SK-N-SH (cell line): ENCODE data around the gene IDH3G. TPM values are rescaled to one million over a fixed set of nuclear protein-coding genes. Genes with fewer than 3 reads are reported as not detected.
"Not testable (repeated sequence)": the region's sequence is repeated elsewhere in the genome, so short reads cannot be mapped to it uniquely, and the experiment has no call there.

Experiments used
- CTCF ChIA-PET: fragments of 300-600, 350-600 bp; formaldehyde crosslinking; extraction: SDS; loops from one replicate; lab custom pipeline; 2021; lab: Yijun Ruan, JAX
- POLR2A ChIA-PET: fragments of 350-600 bp; sonication (Branson Sonifier 250); formaldehyde crosslinking; extraction: SDS; loops from one replicate; lab custom pipeline; 2020; ENCODE audit warnings: antibody characterized with exemption, inconsistent platforms; lab: Yijun Ruan, JAX
- DNase-seq: peaks from one replicate; pipeline ENCODE4 v3.0.0; 2012
- H2AFZ ChIP-seq: fragments of 200-600 bp; sonication (generic); 2 replicates; pipeline ENCODE4 v1.8.1; 2016; ENCODE audit warnings: antibody characterized with exemption, mild to moderate bottlenecking, low read depth
- H3F3A ChIP-seq: fragments of 200-600 bp; sonication (generic); replicated peaks from 2 replicates; pipeline ENCODE3; 2016; ENCODE audit warnings: antibody characterized with exemption, mild to moderate bottlenecking; ENCODE audit not compliant: insufficient read depth
- H3K27ac ChIP-seq, 2 experiments: fragments of 200-500 bp in 1 of 2; fragments of 200-600 bp in 1 of 2; sonication (Bioruptor generic) in 1 of 2; sonication (generic), shearing (Covaris generic) in 1 of 2; 2 replicates each; pipeline versions ENCODE4 v1.5.1 to v1.6.1; 2014 to 2016; ENCODE audit warnings: low read depth in 2 of 2, inconsistent platforms in 1 of 2, low read length in 1 of 2, mild to moderate bottlenecking in 1 of 2, mixed read lengths in 1 of 2
- H3K27me3 ChIP-seq: fragments of 200-600 bp; sonication (generic), shearing (Covaris generic); 2 replicates; pipeline ENCODE4 v1.6.1; 2016; ENCODE audit warnings: mixed run types; ENCODE audit not compliant: insufficient read depth
- H3K36me3 ChIP-seq, 2 experiments: fragments of 200-500 bp in 1 of 2; fragments of 200-600 bp in 1 of 2; sonication (Bioruptor generic) in 1 of 2; sonication (generic) in 1 of 2; replicated peaks in 1 of 2; 2 replicates each; pipeline versions ENCODE3 to v1.5.1; 2014 to 2016; ENCODE audit warnings: low read length in 1 of 2, mild to moderate bottlenecking in 1 of 2; ENCODE audit not compliant: insufficient read depth in 2 of 2, control insufficient read depth in 1 of 2
- H3K4me1 ChIP-seq, 2 experiments: fragments of 200-500 bp in 1 of 2; fragments of 200-600 bp in 1 of 2; sonication (Bioruptor generic) in 1 of 2; sonication (generic), shearing (Covaris generic) in 1 of 2; 2 replicates each; pipeline versions ENCODE4 v1.5.1 to v1.6.1; 2014 to 2016; ENCODE audit warnings: low read depth in 1 of 2, low read length in 1 of 2, mixed run types in 1 of 2; ENCODE audit not compliant: insufficient read depth in 2 of 2, control insufficient read depth in 1 of 2
- H3K4me2 ChIP-seq: fragments of 200-600 bp; sonication (generic), shearing (Covaris generic); 2 replicates; pipeline ENCODE4 v1.6.1; 2017; ENCODE audit warnings: mixed run types
- H3K4me3 ChIP-seq, 2 experiments: fragments of 200-500 bp in 1 of 2; fragments of 200-600 bp in 1 of 2; sonication (Bioruptor generic) in 1 of 2; sonication (generic), shearing (Covaris generic) in 1 of 2; 2 replicates each; pipeline versions ENCODE4 v1.5.1 to v1.8.1; 2014 to 2016; ENCODE audit warnings: low read depth in 2 of 2, inconsistent platforms in 1 of 2, low read length in 1 of 2, mild to moderate bottlenecking in 1 of 2, mixed read lengths in 1 of 2, moderate library complexity in 1 of 2
- H3K79me2 ChIP-seq: fragments of 200-600 bp; sonication (generic); 2 replicates; pipeline ENCODE4 v1.8.1; 2017; ENCODE audit warnings: mild to moderate bottlenecking; ENCODE audit not compliant: insufficient read depth
- H3K9ac ChIP-seq: fragments of 200-600 bp; sonication (generic); 2 replicates; pipeline ENCODE4 v1.6.1; 2017; ENCODE audit warnings: mixed run types
- H3K9me2 ChIP-seq: fragments of 200-600 bp; sonication (generic); 2 replicates; pipeline ENCODE4 v1.6.1; 2017; ENCODE audit warnings: mixed run types
- H3K9me3 ChIP-seq: fragments of 200-600 bp; sonication (generic); 2 replicates; pipeline ENCODE4 v1.6.1; 2017; ENCODE audit warnings: mixed run types, mild to moderate bottlenecking, moderate library complexity
- H4K20me1 ChIP-seq: fragments of 200-600 bp; sonication (generic); 2 replicates; pipeline ENCODE4 v1.6.1; 2017; ENCODE audit warnings: mild to moderate bottlenecking, mixed run types; ENCODE audit not compliant: insufficient read depth
- CHD2 ChIP-seq: fragments of 150-350 bp; IDR thresholded peaks from 2 replicates; pipeline ENCODE4 v1.6.1; 2018; ENCODE audit warnings: low read length; ENCODE audit not compliant: partially characterized antibody
- ELF1 ChIP-seq: IDR thresholded peaks from 2 replicates; pipeline ENCODE4 v1.4.0; 2012
- EP300 ChIP-seq, 2 experiments: IDR thresholded peaks; 2 replicates each; pipeline versions ENCODE4 v1.4.0 to v1.6.1; 2012; ENCODE audit warnings: borderline replicate concordance in 1 of 2, low read depth in 1 of 2, low read length in 1 of 2
- EZH2phosphoT487 ChIP-seq: fragments of 200-600 bp; sonication (generic); IDR thresholded peaks from 2 replicates; pipeline ENCODE4 v1.6.1; 2017; ENCODE audit warnings: low read depth, mixed run types, mild to moderate bottlenecking, antibody characterized with exemption, moderate library complexity, borderline replicate concordance
- FOXM1 ChIP-seq: IDR thresholded peaks from 2 replicates; pipeline ENCODE4 v1.4.0; 2012; ENCODE audit warnings: low read depth, mild to moderate bottlenecking
- GABPA ChIP-seq: IDR thresholded peaks from 2 replicates; pipeline ENCODE4 v1.4.0; 2012; ENCODE audit warnings: low read depth, mild to moderate bottlenecking
- GATA2 ChIP-seq: sonication (generic); formaldehyde crosslinking; IDR thresholded peaks from 2 replicates; pipeline ENCODE4 v1.5.0; 2020; ENCODE audit warnings: mild to moderate bottlenecking, missing genetic modification reagents
- IRF3 ChIP-seq: fragments of 150-350 bp; IDR thresholded peaks from 2 replicates; pipeline ENCODE4 v1.6.1; 2016; ENCODE audit warnings: mild to moderate bottlenecking, low read depth, low read length
- JUND ChIP-seq: IDR thresholded peaks from 2 replicates; pipeline ENCODE4 v1.4.0; 2012
- NFIC ChIP-seq: IDR thresholded peaks from 2 replicates; pipeline ENCODE4 v1.4.0; 2012; ENCODE audit warnings: borderline replicate concordance
- NRF1 ChIP-seq: IDR thresholded peaks from 2 replicates; pipeline ENCODE4 v1.6.1; 2012; ENCODE audit warnings: low read depth, mild to moderate bottlenecking, low read length
- PBX3 ChIP-seq: IDR thresholded peaks from 2 replicates; pipeline ENCODE4; 2012
- RAD21 ChIP-seq: IDR thresholded peaks from 2 replicates; pipeline ENCODE4 v1.6.1; 2012; ENCODE audit warnings: mild to moderate bottlenecking, low read length
- RCOR1 ChIP-seq: fragments of 150-350 bp; IDR thresholded peaks from 2 replicates; pipeline ENCODE4 v1.6.1; 2017; ENCODE audit warnings: antibody characterized with exemption, low read length
- RFX5 ChIP-seq: IDR thresholded peaks from 2 replicates; pipeline ENCODE4 v1.6.1; 2012; ENCODE audit warnings: mild to moderate bottlenecking, improper control_type of control experiment, low read length
- SIN3A ChIP-seq: IDR thresholded peaks from 2 replicates; pipeline ENCODE4 v1.6.1; 2012; ENCODE audit warnings: low read depth, mild to moderate bottlenecking, low read length, moderate library complexity, borderline replicate concordance
- TAF1 ChIP-seq: IDR thresholded peaks from 2 replicates; pipeline ENCODE4 v1.6.1; 2012; ENCODE audit warnings: low read depth, mild to moderate bottlenecking, low read length, moderate library complexity, borderline replicate concordance
- YY1 ChIP-seq: IDR thresholded peaks from 2 replicates; pipeline ENCODE4 v1.4.0; 2012; ENCODE audit warnings: low read depth, mild to moderate bottlenecking
- WGBS: methylation state at CpG from one replicate; pipeline ENCODE4 v1.1.6; 2017; ENCODE audit warnings: low lambda C conversion rate; 5-methylcytosine and 5-hydroxymethylcytosine counted together
- polyA plus RNA-seq, 3 experiments: library from polyadenylated mRNA; depleted of rRNA; stranded (reverse); fragments of >200 nt; gene quantifications; 2 replicates each; pipeline ENCODE4 v1.2.3, GENCODE V29; 2012
- TF ChIP-seq, protein P1 (sequence below): fragments of 150-350 bp; IDR thresholded peaks from 2 replicates; pipeline ENCODE4 v1.6.1; 2017; ENCODE audit warnings: antibody characterized with exemption, low read length, low read depth, borderline replicate concordance

Gene IDH3G
- polyA plus RNA-seq, 1 of the 3 experiments (the other 2 are of a cell fraction) = 107 TPM

DNA sequence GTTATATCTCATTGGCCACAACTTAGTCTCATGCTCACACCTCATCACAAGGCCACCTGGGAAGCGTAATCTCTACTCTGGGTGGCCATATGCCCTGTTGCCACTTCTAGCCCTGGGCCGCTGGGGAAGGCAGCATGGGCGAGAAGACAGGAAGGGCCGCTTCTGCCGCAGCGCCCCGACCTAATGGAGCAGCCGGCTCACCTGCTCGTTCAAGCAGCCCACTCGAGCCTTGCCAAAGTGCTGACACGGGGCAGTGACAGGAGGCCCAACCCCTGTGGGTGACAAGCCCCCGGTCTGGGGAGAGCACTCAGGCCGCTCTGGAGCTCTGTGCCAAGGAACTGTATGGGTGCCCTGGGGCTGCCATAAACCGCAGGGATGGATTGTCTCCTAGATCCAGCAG, 52.1 kb downstream of the IDH3G start:
- H3K4me2 ChIP-seq, H3K27me3 ChIP-seq, H4K20me1 ChIP-seq, H3K4me3 ChIP-seq, H3K9me2 ChIP-seq, H3K9me3 ChIP-seq, H3K9ac ChIP-seq, DNase-seq, H3K27ac ChIP-seq, H2AFZ ChIP-seq, H3K79me2 ChIP-seq, H3K4me1 ChIP-seq, CTCF ChIA-PET, POLR2A ChIA-PET, H3K36me3 ChIP-seq, H3F3A ChIP-seq: not testable (repeated sequence)
- 49% methylated on average over 11 of the region's 14 CpGs for WGBS

GRCh38 chrX:153741446-153741845, 52.7 kb downstream of the IDH3G start:
- ChIA-PET CTCF (no interaction called here), POLR2A (no interaction called here)
- Histone ChIP-seq H3K36me3 (peaks cover 0 to 4% of the 10 kb centered on the region in 2 experiments), H3K27ac (no peak overlapping the region), H3K4me3 (no peak overlapping the region), H3K79me2 (no peaks in the 10 kb centered on the region), H4K20me1 (no peaks in the 10 kb centered on the region), H3K9ac (no peak overlapping the region), H3K4me2 (no peak overlapping the region), H3K9me2 (no peaks in the 10 kb centered on the region), H3K9me3 (no peaks in the 10 kb centered on the region), H3K27me3 (no peaks in the 10 kb centered on the region; the same call in none of the 2 replicates), H3K4me1 (peaks cover 0 to 7% of the 10 kb centered on the region in 2 experiments; a peak in 1 of 4 replicates), H2AFZ (no peak overlapping the region), H3F3A (no peaks in the 10 kb centered on the region)
- 42% methylated on average over 9 of the region's 14 CpGs for WGBS
- no peak for DNase-seq
- TF ChIP-seq IRF3 (no peak), EZH2phosphoT487 (no peak), GATA2 (CRISPR knock-in tag) (no peak), FOXM1 (no peak), RAD21 (no peak), PBX3 (no peak), EP300 (IDR thresholded peaks at IDR 0.05; ENCODE audit: borderline replicate concordance in 1 of 2, low read depth in 1 of 2, low read length in 1 of 2) (no peak), TAF1 (no peak), NRF1 (no peak)

DNA sequence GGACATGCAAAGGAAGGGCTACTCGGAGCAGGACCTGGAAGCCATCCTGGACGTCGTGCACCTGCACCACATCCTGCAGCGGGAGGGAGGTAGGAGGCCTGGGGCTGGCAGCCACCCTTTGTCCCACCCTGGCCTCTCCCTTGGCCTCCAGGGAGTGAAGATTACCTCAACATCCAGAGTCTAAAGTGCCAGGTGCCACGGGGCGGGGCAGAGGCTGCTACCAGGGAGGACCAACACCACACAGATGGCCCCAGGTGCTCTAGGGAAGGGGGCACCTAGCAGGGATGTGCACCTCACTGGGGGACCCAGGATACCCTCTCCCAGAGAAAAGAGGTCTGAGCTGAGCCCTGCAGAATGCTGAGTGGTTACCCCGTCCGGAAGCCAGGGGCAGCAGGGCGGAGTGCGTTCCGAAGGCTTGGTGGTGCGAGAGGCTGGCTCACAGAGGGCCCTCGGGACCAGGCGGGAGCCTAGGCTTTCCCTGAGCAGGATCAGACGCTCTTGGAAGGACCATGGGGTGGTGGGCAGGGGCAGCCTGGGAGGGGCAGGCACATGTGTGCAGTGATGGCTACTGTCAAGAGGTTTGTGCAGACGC, 53.4 kb downstream of the IDH3G start:
- ChIA-PET POLR2A (no interaction called here), CTCF (no interaction called here)
- Histone ChIP-seq H3K9me2 (no peaks in the 10 kb centered on the region), H3K4me2 (no peak overlapping the region), H3K4me3 (no peak overlapping the region), H3K4me1 (peaks cover 0 to 7% of the 10 kb centered on the region in 2 experiments; a peak in 1 of 4 replicates), H3K79me2 (no peaks in the 10 kb centered on the region), H3K9me3 (no peaks in the 10 kb centered on the region), H3K27me3 (no peaks in the 10 kb centered on the region; the same call in none of the 2 replicates), H3F3A (no peaks in the 10 kb centered on the region), H3K36me3 (peaks cover 0 to 4% of the 10 kb centered on the region in 2 experiments), H4K20me1 (no peaks in the 10 kb centered on the region), H3K27ac (no peak overlapping the region), H3K9ac (no peak overlapping the region), H2AFZ (no peak overlapping the region)
- TF ChIP-seq CHD2 (no peak), GATA2 (CRISPR knock-in tag) (no peak), JUND (no peak), NFIC (no peak), RFX5 (no peak), NRF1 (no peak), RCOR1 (no peak), SIN3A (no peak), ELF1 (no peak), GABPA (no peak), YY1 (no peak)
- TF ChIP-seq, protein P1, sequence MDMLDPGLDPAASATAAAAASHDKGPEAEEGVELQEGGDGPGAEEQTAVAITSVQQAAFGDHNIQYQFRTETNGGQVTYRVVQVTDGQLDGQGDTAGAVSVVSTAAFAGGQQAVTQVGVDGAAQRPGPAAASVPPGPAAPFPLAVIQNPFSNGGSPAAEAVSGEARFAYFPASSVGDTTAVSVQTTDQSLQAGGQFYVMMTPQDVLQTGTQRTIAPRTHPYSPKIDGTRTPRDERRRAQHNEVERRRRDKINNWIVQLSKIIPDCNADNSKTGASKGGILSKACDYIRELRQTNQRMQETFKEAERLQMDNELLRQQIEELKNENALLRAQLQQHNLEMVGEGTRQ = no peak
- no peak for DNase-seq
- WGBS = 49% methylated on average over 5 of the region's 16 CpGs
